ENCODE data around the gene GOSR1. TPM values are rescaled to one million over a fixed set of nuclear protein-coding genes. Genes with fewer than 3 reads are reported as not detected.
"Not testable (repeated sequence)": the region's sequence is repeated elsewhere in the genome, so short reads cannot be mapped to it uniquely, and the experiment has no call there.

Gene GOSR1
- total and polyA plus RNA-seq, 2 donors (not counting 3 experiments of a cell fraction or from before 2014, with no cell fraction given): 13.8 to 41.0 TPM

DNA sequence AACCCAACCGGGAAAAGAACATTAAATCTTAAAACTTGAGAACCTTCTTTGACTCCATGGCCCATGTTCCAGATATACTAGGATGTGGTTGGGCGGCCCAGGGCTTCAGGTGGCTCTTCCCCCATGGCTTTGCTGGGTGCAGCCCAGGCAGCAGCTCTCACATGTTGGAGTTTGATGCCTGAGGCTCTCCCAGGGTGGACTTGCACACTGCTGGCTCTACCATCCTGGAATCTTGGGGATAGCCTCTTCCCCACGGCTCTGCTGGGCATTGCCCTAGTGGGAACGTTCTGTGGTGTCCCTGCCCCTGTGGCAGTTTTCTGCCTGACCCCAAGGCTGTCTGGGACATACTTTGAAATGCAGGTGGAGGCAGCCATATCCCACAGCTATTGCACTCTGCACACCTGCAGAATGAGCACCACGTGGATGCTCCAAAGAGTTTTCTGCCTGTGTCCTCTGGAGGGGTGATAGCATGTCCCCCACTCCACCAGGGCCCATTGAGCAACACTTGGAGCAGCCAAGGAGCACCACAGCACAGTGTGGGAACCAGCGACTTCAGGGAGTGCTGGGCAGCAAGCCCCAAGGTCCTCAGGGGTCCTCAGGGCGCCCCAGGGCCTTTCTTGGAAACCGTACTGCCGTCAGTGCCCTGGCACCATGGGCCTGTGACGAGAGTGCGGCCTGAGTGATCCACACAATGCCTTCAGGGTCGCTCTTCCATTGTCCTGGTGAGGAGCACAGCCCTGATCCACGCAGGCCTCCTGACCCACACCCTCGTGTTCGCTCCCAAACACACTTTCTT lies 70.8 kb downstream of the GOSR1 start:
- FAIRE-seq (no peak), DNase-seq (ENCODE audit: low read depth, low spot score) (no peak)
- Histone ChIP-seq H3K4me3 (replicated peaks in 1 of 3; ENCODE audit: insufficient read depth in 1 of 3, low read depth in 1 of 3, low read length in 3 of 3) (no peak overlapping the region), H3K79me2 (ENCODE audit: control insufficient read depth, insufficient read depth, low read length) (no peaks in the 10 kb centered on the region), H3K9me3 (replicated peaks; ENCODE audit: control insufficient read depth, insufficient read depth, low read length) (no peaks in the 10 kb centered on the region), H3K4me1 (ENCODE audit: control insufficient read depth, extremely low read depth, insufficient read depth, low read length) (no peaks in the 10 kb centered on the region), H3K4me2 (ENCODE audit: insufficient read depth, low read length) (no peak overlapping the region), H3K36me3 (ENCODE audit: control insufficient read depth in 2 of 2, extremely low read depth in 1 of 2, insufficient read depth in 2 of 2, low read length in 2 of 2) (no peaks in the 10 kb centered on the region), H3K27ac (ENCODE audit: insufficient read depth, low read depth, low read length) (no peak overlapping the region), H3K27me3 (ENCODE audit: control insufficient read depth in 2 of 2, insufficient read depth in 2 of 2, low read length in 2 of 2) (peaks cover 0 to 3% of the 10 kb centered on the region in 2 experiments), H4K20me1 (replicated peaks; ENCODE audit: control insufficient read depth, extremely low read depth, insufficient read depth, low read length) (no peaks in the 10 kb centered on the region), H3K9ac (replicated peaks; ENCODE audit: extremely low read depth, insufficient read depth, low read length) (no peak overlapping the region), H3K9me1 (replicated peaks; ENCODE audit: control insufficient read depth, extremely low read depth, insufficient read depth, low read length) (no peaks in the 10 kb centered on the region), H2AFZ (ENCODE audit: low read depth, low read length) (no peak overlapping the region)
- intact Hi-C loops (cut with micrococcal nuclease): no loop called here
- POLR2A ChIA-PET: no interaction called here
- dilution Hi-C loops (cut with MboI; ENCODE audit: extremely low pct_ligation_motif_present, low sequenced_read_pairs): no loop called here
- TF ChIP-seq, protein P1, sequence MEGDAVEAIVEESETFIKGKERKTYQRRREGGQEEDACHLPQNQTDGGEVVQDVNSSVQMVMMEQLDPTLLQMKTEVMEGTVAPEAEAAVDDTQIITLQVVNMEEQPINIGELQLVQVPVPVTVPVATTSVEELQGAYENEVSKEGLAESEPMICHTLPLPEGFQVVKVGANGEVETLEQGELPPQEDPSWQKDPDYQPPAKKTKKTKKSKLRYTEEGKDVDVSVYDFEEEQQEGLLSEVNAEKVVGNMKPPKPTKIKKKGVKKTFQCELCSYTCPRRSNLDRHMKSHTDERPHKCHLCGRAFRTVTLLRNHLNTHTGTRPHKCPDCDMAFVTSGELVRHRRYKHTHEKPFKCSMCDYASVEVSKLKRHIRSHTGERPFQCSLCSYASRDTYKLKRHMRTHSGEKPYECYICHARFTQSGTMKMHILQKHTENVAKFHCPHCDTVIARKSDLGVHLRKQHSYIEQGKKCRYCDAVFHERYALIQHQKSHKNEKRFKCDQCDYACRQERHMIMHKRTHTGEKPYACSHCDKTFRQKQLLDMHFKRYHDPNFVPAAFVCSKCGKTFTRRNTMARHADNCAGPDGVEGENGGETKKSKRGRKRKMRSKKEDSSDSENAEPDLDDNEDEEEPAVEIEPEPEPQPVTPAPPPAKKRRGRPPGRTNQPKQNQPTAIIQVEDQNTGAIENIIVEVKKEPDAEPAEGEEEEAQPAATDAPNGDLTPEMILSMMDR (IDR thresholded peaks at IDR 0.05; ENCODE audit: extremely low read depth in 1 of 2, insufficient read depth in 1 of 2, low read depth in 1 of 2, low read length in 2 of 2): no peak
- TF ChIP-seq FOS (IDR thresholded peaks at IDR 0.05; ENCODE audit: borderline replicate concordance, insufficient read depth, low read length) (no peak), MYC (IDR thresholded peaks at IDR 0.05; ENCODE audit: low read depth, low read length) (no peak), POLR2A (IDR thresholded peaks at IDR 0.05; ENCODE audit: low read depth, low read length) (no peak), EZH2 (IDR thresholded peaks at IDR 0.05; ENCODE audit: borderline replicate concordance, low read depth, low read length, severe bottlenecking) (no peak), POLR2AphosphoS5 (IDR thresholded peaks at IDR 0.05; ENCODE audit: insufficient read depth, low read depth, low read length) (no peak), JUN (IDR thresholded peaks at IDR 0.05; ENCODE audit: borderline replicate concordance, insufficient read depth, insufficient read length, low read depth) (no peak), GATA2 (IDR thresholded peaks at IDR 0.05; ENCODE audit: insufficient read depth, insufficient read length, low read depth, low read length) (no peak)
- TF ChIP-seq, protein P2, sequence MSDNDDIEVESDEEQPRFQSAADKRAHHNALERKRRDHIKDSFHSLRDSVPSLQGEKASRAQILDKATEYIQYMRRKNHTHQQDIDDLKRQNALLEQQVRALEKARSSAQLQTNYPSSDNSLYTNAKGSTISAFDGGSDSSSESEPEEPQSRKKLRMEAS (IDR thresholded peaks at IDR 0.05; ENCODE audit: insufficient read depth, insufficient read length): no peak
- no TSS peak for BruUV-seq (replicated peaks)
- CTCF ChIA-PET: interaction anchor here (1.0 kb wide), 1 partner anchor 20 kb away, joined by 3 read pairs; no protein-coding TSS in a partner anchor

DNA sequence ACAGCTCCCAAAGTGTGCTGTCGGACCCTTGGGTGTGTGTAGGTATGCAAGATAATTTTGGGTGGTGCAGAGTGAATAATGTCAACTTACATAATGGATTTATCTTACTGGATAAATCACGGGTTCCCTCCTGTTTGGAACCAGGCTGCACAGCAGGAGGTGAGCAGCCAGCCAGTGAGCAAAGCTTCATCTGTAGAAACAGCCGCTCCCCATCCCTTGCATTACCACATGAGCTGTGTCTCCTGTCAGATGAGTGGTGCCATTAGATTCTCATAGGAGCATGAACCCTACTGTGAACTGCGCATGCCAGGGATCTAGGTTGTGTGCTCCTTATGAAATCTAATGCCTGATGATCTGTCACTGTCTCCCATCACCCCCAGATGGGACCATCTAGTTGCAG lies 72.0 kb downstream of the GOSR1 start:
- CTCF ChIA-PET; POLR2A ChIA-PET; H3K4me2 ChIP-seq (ENCODE audit: insufficient read depth, low read length); dilution Hi-C loops (cut with MboI; ENCODE audit: extremely low pct_ligation_motif_present, low sequenced_read_pairs); H3K9ac ChIP-seq (replicated peaks; ENCODE audit: extremely low read depth, insufficient read depth, low read length); H3K9me3 ChIP-seq (replicated peaks; ENCODE audit: control insufficient read depth, insufficient read depth, low read length); intact Hi-C loops (cut with micrococcal nuclease); H2AFZ ChIP-seq (ENCODE audit: low read depth, low read length); H3K36me3 ChIP-seq (ENCODE audit: control insufficient read depth in 2 of 2, extremely low read depth in 1 of 2, insufficient read depth in 2 of 2, low read length in 2 of 2); H4K20me1 ChIP-seq (replicated peaks; ENCODE audit: control insufficient read depth, extremely low read depth, insufficient read depth, low read length); H3K4me3 ChIP-seq (replicated peaks in 1 of 3; ENCODE audit: insufficient read depth in 1 of 3, low read depth in 1 of 3, low read length in 3 of 3); H3K27ac ChIP-seq (ENCODE audit: insufficient read depth, low read depth, low read length); H3K79me2 ChIP-seq (ENCODE audit: control insufficient read depth, insufficient read depth, low read length); DNase-seq (ENCODE audit: low read depth, low spot score); FAIRE-seq; BruUV-seq (replicated peaks); H3K9me1 ChIP-seq (replicated peaks; ENCODE audit: control insufficient read depth, extremely low read depth, insufficient read depth, low read length); H3K4me1 ChIP-seq (ENCODE audit: control insufficient read depth, extremely low read depth, insufficient read depth, low read length); H3K27me3 ChIP-seq (ENCODE audit: control insufficient read depth in 2 of 2, insufficient read depth in 2 of 2, low read length in 2 of 2): not testable (repeated sequence)
